Esophagus muscularis mucosa (tissue), 4 donors: ENCODE measurements around the gene CABP7. TPM values are rescaled to one million over a fixed set of nuclear protein-coding genes. Genes with fewer than 3 reads are reported as not detected.
A peak's percentile ranks its signal among the peaks of the same experiment; 100 is the strongest.

Experiments
- DNase-seq: peaks from one replicate; pipeline ENCODE4 v3.0.0-alpha.2; 2017; ENCODE audit errors: extremely low spot score
- H3K27ac ChIP-seq, 4 donors: fragments of 200-600 bp; sonication (generic); replicated peaks in 1 of 4; 1 replicate in 3 of 4; 2 replicates in 1 of 4; pipeline ENCODE4 v1.5.1; 2016 to 2019; ENCODE audit warnings: mild to moderate bottlenecking in 1 of 4
- H3K27me3 ChIP-seq, 4 donors: fragments of 200-600 bp; sonication (generic); one replicate each; pipeline versions ENCODE4 v1.5.1 to v1.6.0; 2016 to 2019
- H3K36me3 ChIP-seq, 4 donors: fragments of 200-600 bp; sonication (generic); one replicate each; pipeline ENCODE4 v1.5.1; 2016 to 2019
- H3K4me1 ChIP-seq, 4 donors: fragments of 200-600 bp; sonication (generic); one replicate each; pipeline ENCODE4 v1.5.1; 2016 to 2019
- H3K4me3 ChIP-seq, 4 donors: fragments of 200-600 bp; sonication (generic); 1 replicate in 2 of 4; 2 replicates in 2 of 4; pipeline ENCODE4 v1.5.1; 2016 to 2019; ENCODE audit warnings: mild to moderate bottlenecking in 4 of 4, moderate library complexity in 1 of 4
- H3K9me3 ChIP-seq, 4 donors: fragments of 200-600 bp; sonication (generic); 1 replicate in 3 of 4; 2 replicates in 1 of 4; pipeline ENCODE4 v1.5.1; 2016 to 2019
- EP300 ChIP-seq: sonication (generic); formaldehyde crosslinking; IDR thresholded peaks from one replicate; pipeline ENCODE4 v1.6.1; 2017; ENCODE audit warnings: antibody characterized with exemption
- POLR2A ChIP-seq: fragments of 450-650 bp; IDR thresholded peaks from one replicate; pipeline ENCODE4 v1.6.1; 2017; ENCODE audit warnings: antibody characterized with exemption, moderate library complexity, mild to moderate bottlenecking, low read depth
- POLR2AphosphoS5 ChIP-seq, 2 donors: sonication (generic); formaldehyde crosslinking; IDR thresholded peaks; one replicate each; pipeline ENCODE4 v1.6.1; 2017; ENCODE audit warnings: antibody characterized with exemption in 2 of 2
- WGBS: methylation state at CpG from one replicate; pipeline ENCODE4 v1.1.5; 2018; 5-methylcytosine and 5-hydroxymethylcytosine counted together
- intact Hi-C: fragments of 100-400 bp; cut with DNase I; formaldehyde crosslinking; loops from one replicate; pipeline ENCODE4 v1.15.1; 2023
- total RNA-seq, 4 donors: library from RNA; depleted of rRNA; stranded (reverse); fragments of >200 nt; gene quantifications; one replicate each; pipeline versions ENCODE4 v1.1.0 to v1.2.1, GENCODE V29; 2016
- TF ChIP-seq, protein P1 (sequence below), 3 experiments: fragments of 200-600 bp in 2 of 3; fragments of 450-650 bp in 1 of 3; sonication (generic) in 2 of 3; IDR thresholded peaks; one replicate each; pipeline ENCODE4 v1.5.1; 2017 to 2019; ENCODE audit warnings: antibody characterized with exemption in 3 of 3, mild to moderate bottlenecking in 2 of 3, moderate library complexity in 1 of 3

The CABP7 gene
- total RNA-seq, 4 donors from 2014 or later = under 0.01 to 0.99 (median 0.54) TPM

DNA sequence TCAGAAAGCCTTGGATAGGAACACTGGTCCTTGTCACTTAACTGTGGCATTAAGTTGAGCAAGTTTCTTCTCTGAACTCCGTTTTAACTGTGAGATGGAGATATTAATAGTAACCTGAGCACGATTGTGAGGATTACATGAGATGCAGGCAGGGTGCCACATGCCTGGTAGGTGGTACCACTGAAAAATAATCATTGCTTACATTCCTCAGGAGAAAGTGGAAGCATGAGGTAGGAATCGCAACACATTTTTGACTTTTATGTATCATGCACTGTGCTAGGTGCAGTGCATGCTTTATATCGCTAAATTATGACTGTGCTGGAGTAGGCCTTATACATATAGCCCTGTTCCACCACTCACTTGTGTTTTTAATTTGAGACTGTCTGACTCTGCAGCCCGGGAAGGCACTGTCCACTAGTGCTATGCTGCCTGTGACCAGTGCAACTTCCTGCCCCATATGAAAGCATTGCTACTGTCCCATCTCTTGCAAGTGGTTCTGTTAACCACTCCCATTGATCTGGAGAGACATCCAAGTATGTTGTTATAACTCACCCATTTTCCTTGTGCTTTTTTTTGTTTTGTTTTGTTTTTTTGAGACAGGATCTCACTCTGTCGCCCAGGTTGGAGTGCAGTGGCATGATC is 48.4 kb downstream of the CABP7 start:
- TF ChIP-seq POLR2AphosphoS5 (IDR thresholded peaks at IDR 0.05) (no peak), EP300 (no peak), POLR2A (no peak)
- TF ChIP-seq, protein P1, sequence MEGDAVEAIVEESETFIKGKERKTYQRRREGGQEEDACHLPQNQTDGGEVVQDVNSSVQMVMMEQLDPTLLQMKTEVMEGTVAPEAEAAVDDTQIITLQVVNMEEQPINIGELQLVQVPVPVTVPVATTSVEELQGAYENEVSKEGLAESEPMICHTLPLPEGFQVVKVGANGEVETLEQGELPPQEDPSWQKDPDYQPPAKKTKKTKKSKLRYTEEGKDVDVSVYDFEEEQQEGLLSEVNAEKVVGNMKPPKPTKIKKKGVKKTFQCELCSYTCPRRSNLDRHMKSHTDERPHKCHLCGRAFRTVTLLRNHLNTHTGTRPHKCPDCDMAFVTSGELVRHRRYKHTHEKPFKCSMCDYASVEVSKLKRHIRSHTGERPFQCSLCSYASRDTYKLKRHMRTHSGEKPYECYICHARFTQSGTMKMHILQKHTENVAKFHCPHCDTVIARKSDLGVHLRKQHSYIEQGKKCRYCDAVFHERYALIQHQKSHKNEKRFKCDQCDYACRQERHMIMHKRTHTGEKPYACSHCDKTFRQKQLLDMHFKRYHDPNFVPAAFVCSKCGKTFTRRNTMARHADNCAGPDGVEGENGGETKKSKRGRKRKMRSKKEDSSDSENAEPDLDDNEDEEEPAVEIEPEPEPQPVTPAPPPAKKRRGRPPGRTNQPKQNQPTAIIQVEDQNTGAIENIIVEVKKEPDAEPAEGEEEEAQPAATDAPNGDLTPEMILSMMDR (IDR thresholded peaks at IDR 0.05) = no peak
- peaks cover 10 to 32% (median 24%) of the 10 kb centered on the region in 4 donors for H3K36me3 ChIP-seq
- peak overlapping the region; percentile 78 to 90 (median 84) for H3K27ac ChIP-seq
- WGBS = 48% methylated on average over 6 of the region's 6 CpGs
- intact Hi-C loops = loop anchor here (10.0 kb wide), 2 partner anchors 163 to 237 kb away; partner anchors contain the start of gene NF2
- no peaks in the 10 kb centered on the region for H3K27me3 ChIP-seq
- peaks cover 29 to 37% (median 32%) of the 10 kb centered on the region in 4 donors for H3K4me1 ChIP-seq
- DNase-seq = no peak
- peak overlapping the region; percentile 61 to 92 (median 77) for H3K4me3 ChIP-seq
- H3K9me3 ChIP-seq = no peaks in the 10 kb centered on the region

DNA sequence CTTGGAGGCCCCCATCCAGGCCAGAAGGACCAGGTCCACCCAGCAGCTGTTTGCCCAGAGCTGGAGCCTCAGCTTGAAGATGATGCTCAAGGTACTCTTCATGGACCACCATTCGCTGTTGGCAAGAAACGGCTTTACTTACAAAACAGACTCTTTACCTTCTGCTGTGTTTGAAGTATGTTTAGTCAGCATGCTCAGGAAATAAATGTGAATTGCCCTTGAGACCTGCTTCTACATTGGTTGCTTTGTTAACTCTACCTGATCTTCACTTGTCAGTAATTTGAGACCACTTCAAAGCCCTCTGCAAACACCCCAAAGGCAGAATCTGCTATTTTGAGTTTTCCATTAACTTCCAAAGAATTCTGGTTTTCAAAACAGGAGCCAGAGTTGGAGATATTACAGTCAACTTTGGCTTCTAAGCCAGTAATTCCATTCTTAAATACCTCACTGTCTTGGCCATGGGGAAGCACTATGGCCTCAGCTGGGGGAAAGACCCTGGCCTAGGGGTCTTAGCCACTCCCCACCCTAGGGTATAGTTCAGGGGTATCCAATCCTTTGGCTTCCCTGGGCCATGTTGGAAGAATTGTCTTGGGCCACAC is 50.0 kb downstream of the CABP7 start:
- Histone ChIP-seq H3K4me3 (no peak overlapping the region), H3K27ac (no peak overlapping the region), H3K27me3 (no peaks in the 10 kb centered on the region), H3K4me1 (peaks cover 29 to 35% (median 32%) of the 10 kb centered on the region in 4 donors), H3K36me3 (peaks cover 10 to 32% (median 24%) of the 10 kb centered on the region in 4 donors), H3K9me3 (no peaks in the 10 kb centered on the region)
- WGBS = 95% methylated on average over 2 of the region's 2 CpGs
- TF ChIP-seq EP300 (no peak), POLR2A (no peak), POLR2AphosphoS5 (IDR thresholded peaks at IDR 0.05) (no peak)
- TF ChIP-seq, protein P1 (IDR thresholded peaks at IDR 0.05) = no peak
- DNase-seq = no peak
- intact Hi-C loops = loop anchor here (10.0 kb wide), 2 partner anchors 165 to 235 kb away; partner anchors contain the start of gene NF2

DNA sequence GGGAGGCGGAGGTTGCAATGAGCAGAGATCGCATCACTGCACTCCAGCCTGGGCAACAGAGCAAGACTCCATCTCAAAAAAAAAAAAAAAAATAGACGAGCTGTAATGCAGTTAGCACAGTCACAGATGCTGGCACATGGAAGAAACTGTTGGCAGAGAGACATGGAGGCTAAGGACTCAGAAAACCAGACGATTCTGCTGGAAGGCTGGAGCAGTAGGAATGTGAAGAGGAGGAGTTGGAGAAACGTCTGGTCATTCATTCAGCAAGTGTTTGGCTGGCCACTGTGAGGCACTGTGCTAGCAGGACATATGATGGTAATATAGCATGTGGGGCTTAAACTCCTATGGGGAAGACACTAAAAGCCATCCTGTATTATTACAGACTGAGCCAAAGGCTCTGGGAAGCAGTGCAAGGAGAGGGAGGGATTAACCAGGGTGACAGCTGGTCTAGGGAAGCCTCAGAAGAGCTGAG is 52.4 kb downstream of the CABP7 start:
- Histone ChIP-seq H3K27ac (no peak overlapping the region), H3K4me3 (no peak overlapping the region), H3K27me3 (no peaks in the 10 kb centered on the region), H3K36me3 (peaks cover 10 to 32% (median 24%) of the 10 kb centered on the region in 4 donors), H3K4me1 (peaks cover 17 to 23% (median 18%) of the 10 kb centered on the region in 4 donors), H3K9me3 (no peaks in the 10 kb centered on the region)
- TF ChIP-seq POLR2A (no peak), EP300 (no peak), POLR2AphosphoS5 (IDR thresholded peaks at IDR 0.05) (no peak)
- TF ChIP-seq, protein P1 (IDR thresholded peaks at IDR 0.05) = peak in 1 of 3 experiments; percentile 16
- intact Hi-C loops = no loop called here
- 47% methylated on average over 5 of the region's 5 CpGs for WGBS
- no peak for DNase-seq

DNA sequence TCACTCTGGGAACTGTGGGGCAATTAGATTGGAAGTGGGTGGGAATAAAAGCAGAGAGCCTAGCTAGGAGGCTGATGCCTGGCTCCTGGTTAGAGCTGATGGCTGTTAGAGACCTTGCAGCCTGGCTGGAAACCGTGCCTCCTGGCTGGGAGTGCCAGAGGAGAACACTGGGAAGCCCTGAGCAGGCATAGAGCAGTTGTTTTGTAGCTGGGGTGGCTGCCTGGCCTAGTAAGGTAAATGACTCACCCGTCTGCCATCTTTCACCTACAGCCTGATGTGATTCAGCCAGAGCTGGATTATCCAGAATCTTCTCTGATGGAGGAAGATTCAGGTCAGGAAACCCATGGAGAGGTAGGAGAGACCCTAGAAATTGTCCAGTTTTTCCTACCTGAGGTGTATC is 53.4 kb downstream of the CABP7 start:
- H3K4me3 ChIP-seq = no peak overlapping the region
- peaks cover 10 to 32% (median 24%) of the 10 kb centered on the region in 4 donors for H3K36me3 ChIP-seq
- TF ChIP-seq POLR2AphosphoS5 (IDR thresholded peaks at IDR 0.05) = no peak
- TF ChIP-seq, protein P1 (IDR thresholded peaks at IDR 0.05) = no peak
- no peaks in the 10 kb centered on the region for H3K27me3 ChIP-seq
- H3K27ac ChIP-seq = peak overlapping the region in 1 of 4 donors; percentile 17
- no peaks in the 10 kb centered on the region for H3K9me3 ChIP-seq
- intact Hi-C loops = no loop called here
- H3K4me1 ChIP-seq = peaks cover 11 to 18% (median 12%) of the 10 kb centered on the region in 4 donors
- 62% methylated on average over 2 of the region's 2 CpGs for WGBS
- no peak for DNase-seq
